CD4-positive, alpha-beta T cell treated with Interleukin-6 for 4 hours (primary cell): Measurements from ENCODE around the gene FUT3.
"Not testable (repeated sequence)": the region's sequence is repeated elsewhere in the genome, so short reads cannot be mapped to it uniquely, and the experiment has no call there.

Source experiments
- DNase-seq: peaks from one replicate; pipeline ENCODE4 v3.0.0-alpha.2; 2020; ENCODE audit warnings: mixed read lengths

Gene FUT3

GRCh38 chr19:5881543-5882299 lies 30.5 kb upstream of the FUT3 start:
- no peak for DNase-seq

DNA sequence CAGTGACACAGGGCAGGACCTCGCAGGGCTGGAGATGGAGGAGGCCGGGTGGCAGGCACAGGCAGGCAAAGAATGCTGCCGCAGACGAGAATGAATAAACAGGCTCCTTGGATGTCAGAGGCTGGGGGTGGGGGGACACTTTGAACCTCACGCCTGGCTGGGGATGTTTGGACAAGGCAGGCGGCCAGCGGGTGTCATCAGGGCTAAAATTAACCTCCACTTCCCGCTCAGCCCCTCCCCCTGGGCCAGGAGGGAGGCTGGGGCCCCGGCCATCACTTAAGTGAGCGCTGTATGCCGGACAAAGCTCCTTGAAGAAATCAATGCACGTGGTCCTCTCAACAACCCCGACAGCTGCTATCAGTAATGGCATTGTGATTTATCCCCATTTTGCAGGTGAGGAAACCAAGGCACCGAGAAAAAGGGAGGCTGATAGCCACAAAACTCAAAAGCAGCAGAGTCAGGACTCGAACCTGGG lies 29.4 kb upstream of the FUT3 start:
- DNase-seq: no peak

DNA sequence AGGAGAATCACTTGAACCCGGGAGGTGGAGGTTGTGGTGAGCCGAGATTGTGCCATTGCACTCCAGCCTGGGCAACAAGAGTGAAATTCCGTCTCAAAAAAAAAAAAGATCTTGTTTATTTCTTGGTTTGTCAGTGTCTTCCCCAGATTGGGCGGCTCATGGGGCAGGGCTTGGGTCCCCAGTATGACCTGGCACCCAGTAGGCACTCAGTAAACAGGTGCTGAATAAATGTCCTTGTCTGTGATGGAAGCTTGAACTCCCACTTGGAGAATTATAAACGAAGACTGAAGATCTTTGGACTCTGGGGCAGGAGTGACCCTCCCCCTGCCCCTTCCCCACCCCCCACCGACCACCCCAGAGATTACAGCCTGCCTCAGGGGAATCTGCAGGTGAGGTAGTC lies 28.9 kb upstream of the FUT3 start:
- no peak for DNase-seq

DNA sequence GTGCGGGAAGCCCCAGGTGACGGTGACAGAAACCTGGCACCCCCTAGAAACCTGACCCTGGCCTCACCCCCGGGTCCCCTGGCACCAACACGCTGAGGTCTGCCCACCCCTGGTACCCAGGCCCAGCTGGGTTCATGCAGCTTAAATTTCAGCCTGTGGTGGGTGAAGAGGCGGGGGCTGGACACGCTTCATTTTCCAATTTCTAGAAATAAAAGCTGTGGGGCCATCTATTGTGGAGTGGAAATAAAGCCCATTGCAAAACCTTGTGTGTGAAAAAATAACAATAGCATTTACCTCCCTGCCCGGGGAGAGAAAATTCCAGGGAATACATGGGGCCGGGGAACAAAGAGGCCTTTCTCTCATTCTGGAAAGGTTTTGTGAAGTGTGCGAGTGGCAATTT lies 26.6 kb upstream of the FUT3 start:
- DNase-seq: no peak

- no peak for DNase-seq
Measured at GRCh38 chr19:5877427-5877826, 26.2 kb upstream of the FUT3 start.

DNA sequence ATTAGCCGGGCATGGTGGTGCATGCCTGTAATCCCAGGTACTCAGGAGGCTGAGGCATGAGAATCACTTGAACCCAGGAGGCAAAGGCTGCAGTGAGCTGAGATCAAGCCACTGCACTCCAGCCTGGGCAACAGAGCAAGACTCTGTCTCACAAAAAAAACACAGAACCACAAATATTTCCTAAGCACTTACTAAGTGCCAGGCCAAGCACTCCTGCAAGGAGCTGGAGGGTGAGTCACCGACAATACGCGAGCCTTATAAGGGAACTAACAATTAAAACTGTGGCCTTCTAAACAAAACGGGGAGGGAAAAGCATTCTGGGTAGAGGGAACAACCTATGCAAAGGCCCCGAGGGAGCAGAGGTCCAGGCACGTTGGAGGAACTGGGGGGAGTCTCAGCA lies 23.2 kb upstream of the FUT3 start:
- not testable (repeated sequence) for DNase-seq

DNA sequence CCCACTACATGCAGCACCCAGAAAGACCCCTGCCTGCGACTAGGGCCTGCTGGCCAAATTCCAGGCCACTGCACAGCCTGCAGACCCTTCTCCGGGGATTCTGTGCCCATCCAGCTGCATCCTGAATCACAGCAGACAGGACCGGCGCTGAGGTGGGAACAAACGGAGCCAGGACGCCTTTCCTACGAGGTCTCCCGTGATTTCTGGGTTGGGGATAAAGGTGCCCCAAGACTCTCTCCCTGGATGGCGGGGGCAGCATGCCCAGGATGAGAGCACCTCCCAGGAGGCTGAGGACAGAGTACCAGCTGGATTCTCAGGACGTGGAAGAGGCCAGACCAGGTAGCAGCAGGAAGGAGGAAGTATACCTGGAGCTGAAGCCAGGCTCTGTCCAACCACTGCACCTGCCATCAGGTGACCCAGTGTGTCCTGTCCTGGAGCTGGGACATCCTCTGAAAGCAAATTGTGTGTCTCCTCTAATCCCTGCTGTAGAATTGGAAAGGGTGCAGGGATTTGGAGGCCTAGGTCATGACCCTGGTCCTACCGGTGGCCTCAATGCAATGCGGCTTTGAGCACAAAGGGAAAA lies 22.5 kb upstream of the FUT3 start:
- no peak for DNase-seq

- no peak for DNase-seq
Measured at GRCh38 chr19:5870986-5871394, 19.7 kb upstream of the FUT3 start.

DNA sequence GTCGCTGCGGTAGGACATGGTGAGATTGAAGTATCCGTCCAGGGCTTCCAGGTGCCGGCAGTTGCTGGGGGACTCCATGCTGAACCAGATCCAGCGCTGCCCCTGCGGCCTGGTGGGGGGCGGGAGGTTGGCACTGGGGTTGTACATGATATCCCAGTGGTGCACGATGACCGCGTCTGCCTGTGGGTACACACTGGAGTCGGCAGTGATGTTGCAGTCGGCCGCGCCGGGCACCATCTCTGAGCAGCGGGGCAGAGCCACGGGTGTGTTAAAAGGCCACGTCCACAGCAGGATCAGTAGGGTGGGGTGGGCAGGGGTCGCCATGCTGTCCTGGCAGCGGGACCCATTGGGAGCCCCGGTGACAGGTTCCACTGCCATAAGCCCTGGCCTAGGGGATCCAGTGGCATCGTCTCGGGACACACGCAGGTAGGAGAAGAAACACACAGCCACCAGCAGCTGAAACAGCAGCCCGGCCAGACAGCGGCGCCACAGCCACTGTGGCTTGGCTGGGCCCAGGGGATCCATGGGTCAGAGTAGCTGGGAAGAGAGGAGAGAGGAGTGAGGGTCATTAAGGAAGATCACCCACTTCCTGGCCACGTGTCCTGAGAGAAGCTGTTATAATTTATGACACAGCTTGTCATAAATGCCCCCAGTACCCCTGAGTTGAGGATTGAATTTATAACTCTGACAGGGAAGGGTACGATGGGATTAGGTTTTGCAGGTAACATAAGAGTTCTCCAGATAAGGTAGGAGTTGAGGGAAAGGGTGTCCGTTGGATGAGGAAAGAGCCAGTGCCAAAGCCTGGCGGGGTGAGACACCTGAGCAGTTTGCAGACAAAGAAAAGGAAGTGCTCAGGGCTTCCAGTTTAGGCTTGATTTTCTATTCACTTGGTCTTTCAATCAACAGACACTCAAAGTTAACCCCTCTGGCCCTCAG lies 16.2 kb upstream of the FUT3 start:
- DNase-seq: no peak

- no peak for DNase-seq
Measured at GRCh38 chr19:5865772-5866171, 14.5 kb upstream of the FUT3 start.

- no peak for DNase-seq
Measured at GRCh38 chr19:5864725-5865486, 13.7 kb upstream of the FUT3 start.

GRCh38 chr19:5864013-5864720 lies 12.9 kb upstream of the FUT3 start:
- DNase-seq: no peak

GRCh38 chr19:5863030-5863665 lies 11.9 kb upstream of the FUT3 start:
- DNase-seq: no peak

DNA sequence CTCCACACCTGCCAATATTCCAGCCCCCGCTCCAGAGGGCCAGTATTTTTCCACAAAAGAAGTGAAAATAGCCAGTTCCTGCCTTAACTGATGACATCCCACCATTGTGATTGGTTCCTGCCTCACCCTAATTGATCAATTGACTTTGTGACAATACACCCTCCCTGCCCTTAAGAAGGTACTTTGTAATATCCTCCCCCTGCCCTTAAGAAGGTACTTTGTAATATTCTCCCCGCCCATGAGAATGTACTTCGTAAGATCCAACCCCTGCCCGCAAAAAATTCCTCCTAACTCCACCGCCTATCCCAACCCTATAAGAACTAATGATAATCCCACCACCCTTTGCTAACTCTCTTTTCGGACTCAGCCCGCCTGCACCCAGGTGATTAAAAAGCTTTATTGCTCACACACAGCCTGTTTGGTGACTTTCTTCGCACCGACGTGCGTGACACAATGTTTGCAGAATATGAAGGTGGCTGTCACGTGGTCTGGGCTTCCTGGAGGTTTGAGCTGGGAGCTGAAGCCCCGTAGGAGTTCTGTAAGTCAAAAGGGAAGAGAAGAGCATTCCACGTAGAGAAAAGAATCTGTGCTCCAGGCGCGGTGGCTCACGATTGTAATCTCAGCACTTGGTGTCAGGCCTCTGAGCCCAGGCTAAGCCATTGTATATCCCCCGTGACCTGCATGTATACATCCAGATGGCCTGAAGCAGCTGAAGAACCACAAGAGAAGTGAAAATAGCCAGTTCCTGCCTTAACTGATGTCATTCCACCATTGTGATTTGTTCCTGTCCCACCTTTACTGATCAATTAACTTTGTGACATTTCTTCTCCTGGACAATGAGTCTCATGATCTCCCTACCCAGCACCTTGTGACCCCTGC lies 6.2 kb upstream of the FUT3 start:
- no peak for DNase-seq

DNA sequence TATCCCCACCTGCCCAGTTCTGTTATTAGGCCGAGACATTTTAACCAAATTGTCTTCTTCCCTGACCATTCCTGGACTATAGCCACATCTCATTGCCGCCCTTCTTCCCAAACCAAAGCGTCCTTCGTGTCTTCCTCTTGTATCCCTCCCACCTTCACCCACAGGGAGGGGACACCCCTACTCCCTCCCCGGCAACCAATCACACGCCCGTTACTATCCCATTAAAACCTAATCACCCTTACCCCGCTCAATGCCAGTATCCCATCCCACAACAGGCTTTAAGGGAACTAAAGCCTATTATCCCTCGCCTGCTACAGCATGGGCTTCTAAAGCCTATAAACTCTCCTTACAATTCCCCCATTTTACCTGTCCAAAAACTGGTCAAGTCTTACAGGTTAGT lies 3.9 kb upstream of the FUT3 start:
- DNase-seq: not testable (repeated sequence)

- not testable (repeated sequence) for DNase-seq
Measured at GRCh38 chr19:5854121-5854520, 2.9 kb upstream of the FUT3 start.

GRCh38 chr19:5850743-5851293 lies 431 bp downstream of the FUT3 start:
- DNase-seq: no peak

DNA sequence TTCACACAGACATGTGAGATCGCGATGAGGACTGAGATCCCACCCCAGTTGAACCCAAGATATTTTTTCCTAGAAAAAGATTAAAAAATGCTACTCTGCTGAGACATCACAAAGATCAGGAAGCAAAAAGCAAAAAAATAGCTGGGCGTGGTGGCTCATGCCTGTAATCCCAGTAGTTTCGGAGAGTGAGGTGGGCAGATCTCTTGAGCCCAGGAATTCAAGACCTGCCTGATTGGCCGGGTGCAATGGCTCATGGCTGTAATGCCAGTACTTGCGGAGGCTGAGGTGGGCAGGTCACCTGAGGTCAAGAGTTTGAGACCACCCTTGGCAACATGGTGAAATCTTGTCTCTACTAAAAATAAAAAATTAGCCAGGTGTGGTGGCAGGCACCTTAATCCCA lies 1.1 kb downstream of the FUT3 start:
- no peak for DNase-seq

- not testable (repeated sequence) for DNase-seq
Measured at GRCh38 chr19:5848621-5849020, 2.6 kb downstream of the FUT3 start.

GRCh38 chr19:5847846-5848245 lies 3.4 kb downstream of the FUT3 start:
- not testable (repeated sequence) for DNase-seq
